Left forelimb (tissue), 1 donor: ENCODE data around the gene RSPH1.

Source experiments
- DNase-seq: peaks from one replicate; pipeline ENCODE4 v3.0.0-alpha.2; 2018; ENCODE audit warnings: low spot score

RSPH1 gene

GRCh38 chr21:42426876-42427480 is 69.0 kb downstream of the RSPH1 start:
- no peak for DNase-seq

- DNase-seq = no peak
Observed at GRCh38 chr21:42426424-42426823, 69.6 kb downstream of the RSPH1 start.

DNA sequence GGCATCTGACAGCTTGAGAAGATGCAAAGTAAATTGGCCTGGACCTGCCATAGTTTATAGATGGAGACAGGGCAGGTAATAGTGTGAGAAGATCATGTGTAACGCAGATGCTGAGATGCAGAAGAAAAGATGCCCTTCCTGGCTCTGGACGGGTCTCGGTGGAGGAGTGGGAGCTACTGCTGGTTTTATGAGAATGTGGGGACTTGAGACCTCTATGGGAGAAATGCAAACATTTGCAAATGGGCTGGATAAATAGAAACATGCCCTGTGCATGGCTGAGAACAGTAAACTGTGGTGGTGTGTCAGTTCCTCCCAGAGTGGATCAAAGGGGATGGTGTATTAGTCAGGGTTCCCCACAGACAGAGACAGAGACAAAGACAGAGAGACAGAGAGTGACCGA is 70.4 kb downstream of the RSPH1 start:
- DNase-seq = no peak

GRCh38 chr21:42424914-42425541 is 71.0 kb downstream of the RSPH1 start:
- no peak for DNase-seq

GRCh38 chr21:42423685-42424084 is 72.3 kb downstream of the RSPH1 start:
- peak; percentile 8 for DNase-seq

DNA sequence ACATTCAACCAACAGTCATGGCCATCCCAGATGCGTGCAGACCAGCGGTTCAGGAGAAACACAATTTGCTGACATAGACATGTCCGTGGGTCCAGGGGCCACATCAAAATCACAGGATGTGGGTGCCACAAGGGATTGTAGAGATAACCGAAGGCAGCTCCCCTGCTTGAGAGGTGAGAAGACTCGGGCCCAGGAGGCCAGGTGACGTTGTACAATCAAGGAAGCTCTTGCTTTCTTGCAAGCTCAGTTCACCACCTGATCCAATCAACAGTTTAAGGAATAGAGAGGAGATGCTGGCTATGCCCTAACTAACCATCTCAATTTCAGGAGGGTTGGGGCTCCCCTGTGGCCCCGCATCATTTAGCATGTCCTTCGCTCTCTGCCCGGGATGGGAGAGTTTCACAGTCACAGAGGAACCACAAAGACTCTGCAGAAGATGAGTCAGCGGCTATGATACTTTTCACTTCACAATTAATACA is 72.8 kb downstream of the RSPH1 start:
- DNase-seq = peak; percentile 36
